Measurements from ENCODE around the gene ATP5MC2. TPM values are rescaled to one million over a fixed set of nuclear protein-coding genes. Genes with fewer than 3 reads are reported as not detected.

Gene ATP5MC2
- polyA plus RNA-seq, 1 of the 3 experiments (the other 2 are of a cell fraction): 319 TPM

GRCh38 chr12:53626702-53627169 lies 49.1 kb downstream of the ATP5MC2 start:
- Histone ChIP-seq H3K79me2 (ENCODE audit: insufficient read depth) (peaks cover 41% of the 10 kb centered on the region), H3K9me3 (no peaks in the 10 kb centered on the region)

GRCh38 chr12:53625946-53626701 lies 49.8 kb downstream of the ATP5MC2 start, which contains the start of gene ATF7:
ATF7 (minus strand) TSS chr12:53626382; CDS start chr12:53601000, 25,382 bp downstream.
- Histone ChIP-seq H3K9me2 (no peaks in the 10 kb centered on the region), H3K4me3 (ENCODE audit: low read depth in 2 of 2, low read length in 1 of 2) (peak within 1 kb of the TSS; percentile 75 to 77), H3F3A (replicated peaks; ENCODE audit: insufficient read depth) (no peaks in the 10 kb centered on the region), H3K4me2 (peak within 1 kb of the TSS; percentile 91), H3K79me2 (ENCODE audit: insufficient read depth) (peaks cover 47% of the 10 kb centered on the region), H3K4me1 (ENCODE audit: control insufficient read depth in 1 of 2, insufficient read depth in 2 of 2, low read depth in 1 of 2, low read length in 1 of 2) (peaks cover 5% of the 10 kb centered on the region in 2 experiments; a peak in 3 of 4 replicates), H3K36me3 (replicated peaks in 1 of 2; ENCODE audit: control insufficient read depth in 1 of 2, insufficient read depth in 2 of 2, low read length in 1 of 2) (no peaks in the 10 kb centered on the region), H3K27me3 (ENCODE audit: insufficient read depth) (no peaks in the 10 kb centered on the region), H2AFZ (ENCODE audit: low read depth) (peak within 1 kb of the TSS; percentile 85), H3K9ac (peak within 1 kb of the TSS; percentile 90), H3K9me3 (no peaks in the 10 kb centered on the region), H3K27ac (ENCODE audit: low read depth in 2 of 2, low read length in 1 of 2) (peak within 1 kb of the TSS; percentile 91 to 96), H4K20me1 (ENCODE audit: insufficient read depth) (peaks cover 5% of the 10 kb centered on the region; the same call in 1 of the 2 replicates)
- ChIA-PET POLR2A (interaction anchor here (1.2 kb wide), 1 partner anchor 49 kb away, joined by 4 read pairs; no protein-coding TSS in a partner anchor), CTCF (interaction anchor here (1.0 to 2.6 kb wide), 4 partner anchors 10 to 120 kb away, joined by 3 to 10 read pairs (median 6); partner anchors contain the start of gene ATP5MC2)
- under 1% methylated on average over 43 of the region's 48 CpGs for WGBS (ENCODE audit: low lambda C conversion rate)
- DNase-seq: peak; percentile 93
- TF ChIP-seq FOXJ3 (CRISPR knock-in tag; IDR thresholded peaks at IDR 0.05): no peak
- TF ChIP-seq SIN3A (IDR thresholded peaks at IDR 0.05; ENCODE audit: borderline replicate concordance, low read depth, low read length): peak; percentile 89; the same call in 1 of the 2 replicates
- TF ChIP-seq GABPA (IDR thresholded peaks at IDR 0.05; ENCODE audit: low read depth): 0 out of 2 replicates have a peak, but pooled peaks have one; percentile 46
- TF ChIP-seq, protein P1, sequence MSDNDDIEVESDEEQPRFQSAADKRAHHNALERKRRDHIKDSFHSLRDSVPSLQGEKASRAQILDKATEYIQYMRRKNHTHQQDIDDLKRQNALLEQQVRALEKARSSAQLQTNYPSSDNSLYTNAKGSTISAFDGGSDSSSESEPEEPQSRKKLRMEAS (IDR thresholded peaks at IDR 0.05; ENCODE audit: low read depth): peak; percentile 91
- TF ChIP-seq MEF2A (IDR thresholded peaks at IDR 0.05; ENCODE audit: borderline replicate concordance, low read depth): no peak
- no peak for TF ChIP-seq FOSL2 (IDR thresholded peaks at IDR 0.05; ENCODE audit: borderline replicate concordance, low read depth)
- peak; percentile 87 for TF ChIP-seq NFIC (IDR thresholded peaks at IDR 0.05; ENCODE audit: borderline replicate concordance)
- TF ChIP-seq ELF1 (IDR thresholded peaks at IDR 0.05): peak; percentile 35; the same call in 1 of the 2 replicates
- TF ChIP-seq, protein P2, sequence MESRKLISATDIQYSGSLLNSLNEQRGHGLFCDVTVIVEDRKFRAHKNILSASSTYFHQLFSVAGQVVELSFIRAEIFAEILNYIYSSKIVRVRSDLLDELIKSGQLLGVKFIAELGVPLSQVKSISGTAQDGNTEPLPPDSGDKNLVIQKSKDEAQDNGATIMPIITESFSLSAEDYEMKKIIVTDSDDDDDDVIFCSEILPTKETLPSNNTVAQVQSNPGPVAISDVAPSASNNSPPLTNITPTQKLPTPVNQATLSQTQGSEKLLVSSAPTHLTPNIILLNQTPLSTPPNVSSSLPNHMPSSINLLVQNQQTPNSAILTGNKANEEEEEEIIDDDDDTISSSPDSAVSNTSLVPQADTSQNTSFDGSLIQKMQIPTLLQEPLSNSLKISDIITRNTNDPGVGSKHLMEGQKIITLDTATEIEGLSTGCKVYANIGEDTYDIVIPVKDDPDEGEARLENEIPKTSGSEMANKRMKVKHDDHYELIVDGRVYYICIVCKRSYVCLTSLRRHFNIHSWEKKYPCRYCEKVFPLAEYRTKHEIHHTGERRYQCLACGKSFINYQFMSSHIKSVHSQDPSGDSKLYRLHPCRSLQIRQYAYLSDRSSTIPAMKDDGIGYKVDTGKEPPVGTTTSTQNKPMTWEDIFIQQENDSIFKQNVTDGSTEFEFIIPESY (IDR thresholded peaks at IDR 0.05; ENCODE audit: borderline replicate concordance, low read depth): peak; percentile 99
- peak; percentile 55; the same call in 1 of the 2 replicates for TF ChIP-seq TAF1 (IDR thresholded peaks at IDR 0.05; ENCODE audit: borderline replicate concordance, low read depth, low read length)
- TF ChIP-seq, protein P3, sequence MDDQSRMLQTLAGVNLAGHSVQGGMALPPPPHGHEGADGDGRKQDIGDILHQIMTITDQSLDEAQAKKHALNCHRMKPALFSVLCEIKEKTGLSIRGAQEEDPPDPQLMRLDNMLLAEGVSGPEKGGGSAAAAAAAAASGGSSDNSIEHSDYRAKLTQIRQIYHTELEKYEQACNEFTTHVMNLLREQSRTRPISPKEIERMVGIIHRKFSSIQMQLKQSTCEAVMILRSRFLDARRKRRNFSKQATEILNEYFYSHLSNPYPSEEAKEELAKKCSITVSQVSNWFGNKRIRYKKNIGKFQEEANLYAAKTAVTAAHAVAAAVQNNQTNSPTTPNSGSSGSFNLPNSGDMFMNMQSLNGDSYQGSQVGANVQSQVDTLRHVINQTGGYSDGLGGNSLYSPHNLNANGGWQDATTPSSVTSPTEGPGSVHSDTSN (IDR thresholded peaks at IDR 0.05): peak; percentile 100
- peak; percentile 99 for TF ChIP-seq CHD2 (IDR thresholded peaks at IDR 0.05; ENCODE audit: low read length, partially characterized antibody)
- peak; percentile 99 for TF ChIP-seq MXI1 (IDR thresholded peaks at IDR 0.05; ENCODE audit: low read depth, low read length)
- TF ChIP-seq, protein P4, sequence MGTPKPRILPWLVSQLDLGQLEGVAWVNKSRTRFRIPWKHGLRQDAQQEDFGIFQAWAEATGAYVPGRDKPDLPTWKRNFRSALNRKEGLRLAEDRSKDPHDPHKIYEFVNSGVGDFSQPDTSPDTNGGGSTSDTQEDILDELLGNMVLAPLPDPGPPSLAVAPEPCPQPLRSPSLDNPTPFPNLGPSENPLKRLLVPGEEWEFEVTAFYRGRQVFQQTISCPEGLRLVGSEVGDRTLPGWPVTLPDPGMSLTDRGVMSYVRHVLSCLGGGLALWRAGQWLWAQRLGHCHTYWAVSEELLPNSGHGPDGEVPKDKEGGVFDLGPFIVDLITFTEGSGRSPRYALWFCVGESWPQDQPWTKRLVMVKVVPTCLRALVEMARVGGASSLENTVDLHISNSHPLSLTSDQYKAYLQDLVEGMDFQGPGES (IDR thresholded peaks at IDR 0.05; ENCODE audit: low read depth, low read length): peak; percentile 85
- TF ChIP-seq RAD21 (IDR thresholded peaks at IDR 0.05; ENCODE audit: low read length): peak; percentile 23; the same call in 1 of the 2 replicates

More at GRCh38 chr12:53626702-53627169, 49.1 kb downstream of the ATP5MC2 start:
- H3K9ac ChIP-seq: peak overlapping the region; percentile 90; the same call in 1 of the 2 replicates
- WGBS (ENCODE audit: low lambda C conversion rate): 38% methylated on average over 6 of the region's 6 CpGs
- H3K9me2 ChIP-seq: no peaks in the 10 kb centered on the region
- ChIA-PET CTCF (interaction anchor here (1.0 to 2.6 kb wide), 3 partner anchors 50 to 119 kb away, joined by 3 to 10 read pairs (median 10); partner anchors contain the start of gene ATP5MC2), POLR2A (no interaction called here)
- no peaks in the 10 kb centered on the region for H3K27me3 ChIP-seq (ENCODE audit: insufficient read depth)
- no peaks in the 10 kb centered on the region for H3K36me3 ChIP-seq (replicated peaks in 1 of 2; ENCODE audit: control insufficient read depth in 1 of 2, insufficient read depth in 2 of 2, low read length in 1 of 2)
- H3K4me3 ChIP-seq (ENCODE audit: low read depth in 2 of 2, low read length in 1 of 2): peak overlapping the region; percentile 75 to 77
- no peak for DNase-seq
- H3K4me2 ChIP-seq: peak overlapping the region; percentile 91
- peaks cover 5% of the 10 kb centered on the region in 2 experiments; a peak in 3 of 4 replicates for H3K4me1 ChIP-seq (ENCODE audit: control insufficient read depth in 1 of 2, insufficient read depth in 2 of 2, low read depth in 1 of 2, low read length in 1 of 2)
- H3K27ac ChIP-seq (ENCODE audit: low read depth in 2 of 2, low read length in 1 of 2): peak overlapping the region; percentile 56 to 91; a peak in 3 of 4 replicates
- H3F3A ChIP-seq (replicated peaks; ENCODE audit: insufficient read depth): no peaks in the 10 kb centered on the region
- 0 out of 2 replicates have a peak, but pooled peaks cover 5% of the 10 kb centered on the region for H4K20me1 ChIP-seq (ENCODE audit: insufficient read depth)
- no peak for TF ChIP-seq MXI1 (IDR thresholded peaks at IDR 0.05; ENCODE audit: low read depth, low read length)
- no peak for TF ChIP-seq MEF2A (IDR thresholded peaks at IDR 0.05; ENCODE audit: borderline replicate concordance, low read depth)
- TF ChIP-seq POLR2AphosphoS5 (IDR thresholded peaks at IDR 0.05; ENCODE audit: low read depth, low read length): no peak
- no peak for TF ChIP-seq TEAD4 (IDR thresholded peaks at IDR 0.05; ENCODE audit: borderline replicate concordance, insufficient read depth)
- no peak for TF ChIP-seq RFX5 (IDR thresholded peaks at IDR 0.05; ENCODE audit: low read length)
- peak overlapping the region; percentile 85 for H2AFZ ChIP-seq (ENCODE audit: low read depth)

Data from SK-N-SH (cell line).